Trophoblast cell (in vitro differentiated cells and primary cell): ENCODE results near the gene SRP68.

Source experiments
- DNase-seq, 2 donors: peaks; one replicate each; pipeline ENCODE4 v3.0.0-alpha.2; 2016
- H2AFZ ChIP-seq: 2 replicates; pipeline ENCODE4 v1.6.1; 2013; ENCODE audit warnings: low read length, moderate library complexity, mild to moderate bottlenecking; ENCODE audit not compliant: insufficient read depth, poor library complexity
- H2AK5ac ChIP-seq: 2 replicates; pipeline ENCODE4 v1.6.1; 2013; ENCODE audit warnings: mild to moderate bottlenecking, low read length
- H2BK120ac ChIP-seq: 2 replicates; pipeline ENCODE4 v1.6.1; 2013; ENCODE audit warnings: low read length, mild to moderate bottlenecking, moderate library complexity; ENCODE audit not compliant: insufficient read depth, poor library complexity
- H2BK12ac ChIP-seq: 2 replicates; pipeline ENCODE4 v1.6.1; 2013; ENCODE audit warnings: mild to moderate bottlenecking, low read length, moderate library complexity
- H2BK5ac ChIP-seq: 2 replicates; pipeline ENCODE4 v1.6.1; 2013; ENCODE audit warnings: low read length, low read depth, moderate library complexity, mild to moderate bottlenecking; ENCODE audit not compliant: poor library complexity
- H3K14ac ChIP-seq: 2 replicates; pipeline ENCODE4 v1.6.1; 2013; ENCODE audit warnings: mild to moderate bottlenecking, low read length
- H3K18ac ChIP-seq: 2 replicates; pipeline ENCODE4 v1.6.1; 2013; ENCODE audit warnings: mild to moderate bottlenecking, low read length
- H3K23ac ChIP-seq: 2 replicates; pipeline ENCODE4 v1.6.1; 2013; ENCODE audit warnings: low read length
- H3K27ac ChIP-seq: 2 replicates; pipeline ENCODE4 v1.5.1; 2013; ENCODE audit warnings: low read depth, mild to moderate bottlenecking, inconsistent platforms, low read length, moderate library complexity
- H3K27me3 ChIP-seq: 2 replicates; pipeline ENCODE4 v1.6.1; 2013; ENCODE audit warnings: inconsistent platforms, mild to moderate bottlenecking, low read length, moderate library complexity; ENCODE audit not compliant: insufficient read depth
- H3K36me3 ChIP-seq, 2 experiments: 1 replicate in 1 of 2; 2 replicates in 1 of 2; pipeline ENCODE4 v1.6.1; 2013; ENCODE audit warnings: low read length in 2 of 2, mild to moderate bottlenecking in 2 of 2, moderate library complexity in 1 of 2; ENCODE audit not compliant: insufficient read depth in 2 of 2, control insufficient read depth in 1 of 2
- H3K4ac ChIP-seq: 2 replicates; pipeline ENCODE4 v1.6.1; 2013; ENCODE audit warnings: low read depth, mild to moderate bottlenecking, low read length, moderate library complexity
- H3K4me1 ChIP-seq, 2 experiments: 1 replicate in 1 of 2; 2 replicates in 1 of 2; pipeline ENCODE4 v1.6.1; 2013; ENCODE audit warnings: low read length in 2 of 2, mild to moderate bottlenecking in 2 of 2, moderate library complexity in 1 of 2; ENCODE audit not compliant: insufficient read depth in 2 of 2, control insufficient read depth in 1 of 2
- H3K4me2 ChIP-seq: 2 replicates; pipeline ENCODE4 v1.6.1; 2013; ENCODE audit warnings: inconsistent platforms, mild to moderate bottlenecking, low read length, moderate library complexity
- H3K4me3 ChIP-seq: 2 replicates; pipeline ENCODE4 v1.5.1; 2013; ENCODE audit warnings: mild to moderate bottlenecking, low read depth, low read length, inconsistent platforms
- H3K79me1 ChIP-seq: one replicate; pipeline ENCODE4 v1.6.1; 2013; ENCODE audit warnings: low read length
- H3K79me2 ChIP-seq: 2 replicates; pipeline ENCODE4 v1.6.1; 2013; ENCODE audit warnings: low read length, mild to moderate bottlenecking; ENCODE audit not compliant: control insufficient read depth, insufficient read depth, poor library complexity
- H3K9ac ChIP-seq: 2 replicates; pipeline ENCODE4 v1.6.1; 2013; ENCODE audit warnings: mild to moderate bottlenecking, low read length
- H3K9me3 ChIP-seq: 2 replicates; pipeline ENCODE4 v1.6.1; 2013; ENCODE audit warnings: low read depth, mild to moderate bottlenecking, control low read depth, inconsistent platforms, low read length; ENCODE audit not compliant: insufficient read depth
- H4K12ac ChIP-seq: 2 replicates; pipeline ENCODE4 v1.6.1; 2013; ENCODE audit warnings: low read depth, mild to moderate bottlenecking, low read length, moderate library complexity
- H4K8ac ChIP-seq: 2 replicates; pipeline ENCODE4 v1.6.1; 2013; ENCODE audit warnings: low read depth, mild to moderate bottlenecking, low read length, moderate library complexity
- H4K91ac ChIP-seq: one replicate; pipeline ENCODE4 v1.6.1; 2013; ENCODE audit warnings: low read depth, mild to moderate bottlenecking, low read length, moderate library complexity
- WGBS: extraction: QIAGEN DNeasy Blood & Tissue Kit; methylation state at CpG from one replicate; pipeline ENCODE4 v1.1.7; 2013; ENCODE audit warnings: missing lambda C conversion rate; ENCODE audit not compliant: insufficient read length, insufficient coverage; ENCODE audit errors: extremely low coverage; 5-methylcytosine and 5-hydroxymethylcytosine counted together

SRP68 gene

DNA sequence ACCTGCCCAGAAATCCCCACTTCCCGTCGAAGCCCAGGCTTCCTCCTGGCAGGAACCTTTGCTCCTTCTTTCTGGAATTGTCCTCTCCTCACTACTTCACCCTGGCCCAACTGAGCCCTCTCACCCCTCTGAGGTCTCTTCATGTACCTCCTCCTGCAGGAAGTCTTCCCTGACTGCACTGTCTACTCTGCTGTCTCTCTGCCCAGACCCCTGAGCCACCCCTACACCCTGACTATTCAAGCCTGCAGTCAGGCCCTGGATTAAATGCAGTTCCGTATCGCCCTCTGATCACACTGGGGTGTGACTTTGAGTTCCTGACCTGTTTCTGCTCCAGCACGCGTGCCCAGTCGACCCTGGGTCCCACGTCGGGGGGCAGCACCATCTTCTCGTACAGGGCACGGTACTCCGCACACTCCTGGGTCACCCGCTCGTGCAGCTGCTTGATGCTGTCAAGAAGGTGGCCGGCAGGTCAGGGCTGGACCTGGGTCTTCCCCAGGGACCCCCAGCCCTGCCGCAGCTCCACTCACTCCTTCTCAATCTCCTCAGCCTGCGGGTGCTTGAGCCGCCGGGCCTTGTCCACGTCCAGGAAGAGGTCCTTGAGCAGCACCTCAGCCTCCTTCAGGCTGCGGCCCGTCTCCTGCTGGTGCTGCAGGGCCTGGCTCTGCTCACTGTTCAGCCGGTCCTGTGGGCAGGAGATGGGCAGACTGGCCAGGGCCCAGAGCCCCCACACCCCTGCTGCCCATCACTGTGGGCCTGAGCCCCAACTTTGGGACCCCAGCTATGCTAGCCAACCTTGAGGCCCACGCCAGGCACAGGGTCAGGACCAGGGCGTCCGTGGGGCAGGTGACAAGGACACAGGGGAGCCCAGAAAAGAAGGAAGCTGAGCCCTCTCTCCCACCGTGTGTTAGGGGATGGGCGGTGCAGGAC, 49.1 kb downstream of the SRP68 start:
- no peak overlapping the region for H3K4me2 ChIP-seq
- H3K9ac ChIP-seq = no peak overlapping the region
- H3K36me3 ChIP-seq = no peaks in the 10 kb centered on the region
- WGBS = no CpG with 5 or more reads among the region's 28 CpGs
- H2AK5ac ChIP-seq = no peak overlapping the region
- H3K14ac ChIP-seq = no peak overlapping the region
- no peak overlapping the region for H2BK5ac ChIP-seq
- H3K4ac ChIP-seq = no peak overlapping the region
- no peak overlapping the region for H2BK12ac ChIP-seq
- H2BK120ac ChIP-seq = no peak overlapping the region
- no peak overlapping the region for H3K4me3 ChIP-seq
- H3K18ac ChIP-seq = no peak overlapping the region
- no peak overlapping the region for H2AFZ ChIP-seq
- no peak overlapping the region for H4K91ac ChIP-seq
- H3K79me2 ChIP-seq = no peaks in the 10 kb centered on the region
- peaks cover 0 to 2% of the 10 kb centered on the region in 2 experiments for H3K4me1 ChIP-seq
- peaks cover 3% of the 10 kb centered on the region for H3K9me3 ChIP-seq
- no peak overlapping the region for H4K12ac ChIP-seq
- H3K27ac ChIP-seq = no peak overlapping the region
- H3K79me1 ChIP-seq = no peaks in the 10 kb centered on the region
- no peaks in the 10 kb centered on the region for H3K27me3 ChIP-seq
- no peak overlapping the region for H3K23ac ChIP-seq
- H4K8ac ChIP-seq = no peak overlapping the region
- no peak for DNase-seq

DNA sequence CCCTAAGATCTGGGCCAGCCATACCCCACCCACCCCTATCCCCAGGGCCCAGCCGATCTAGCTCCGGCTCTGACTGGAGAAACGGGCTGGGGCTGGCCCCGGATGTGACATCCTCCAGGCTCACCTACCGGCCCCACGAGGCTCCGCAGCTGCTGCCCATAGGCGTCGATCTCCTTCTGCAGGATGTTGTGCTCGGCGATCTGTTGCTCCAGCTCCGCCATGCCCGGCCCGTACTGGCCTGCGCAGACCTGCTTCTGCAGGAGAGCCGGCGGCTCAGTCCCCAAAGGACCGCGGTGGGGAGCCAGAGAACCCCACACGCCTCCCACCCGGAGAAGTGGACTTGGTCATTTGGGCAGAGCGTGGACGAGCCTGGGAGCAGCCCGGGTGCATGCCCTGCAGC, 50.0 kb downstream of the SRP68 start:
- Histone ChIP-seq H2BK5ac (no peak overlapping the region), H3K23ac (no peak overlapping the region), H4K8ac (no peak overlapping the region), H3K9ac (no peak overlapping the region), H2AFZ (no peak overlapping the region), H3K14ac (no peak overlapping the region), H3K79me2 (no peaks in the 10 kb centered on the region), H3K27ac (no peak overlapping the region), H2BK12ac (no peak overlapping the region), H3K36me3 (no peaks in the 10 kb centered on the region), H4K12ac (no peak overlapping the region), H3K4me1 (peaks cover 0 to under 1% of the 10 kb centered on the region in 2 experiments), H3K4me2 (no peak overlapping the region), H4K91ac (no peak overlapping the region), H3K27me3 (no peaks in the 10 kb centered on the region), H3K4ac (no peak overlapping the region), H2BK120ac (no peak overlapping the region), H3K9me3 (peaks cover 2% of the 10 kb centered on the region), H3K18ac (no peak overlapping the region), H3K4me3 (no peak overlapping the region), H2AK5ac (no peak overlapping the region), H3K79me1 (no peaks in the 10 kb centered on the region)
- no CpG with 5 or more reads among the region's 24 CpGs for WGBS
- DNase-seq = no peak

DNA sequence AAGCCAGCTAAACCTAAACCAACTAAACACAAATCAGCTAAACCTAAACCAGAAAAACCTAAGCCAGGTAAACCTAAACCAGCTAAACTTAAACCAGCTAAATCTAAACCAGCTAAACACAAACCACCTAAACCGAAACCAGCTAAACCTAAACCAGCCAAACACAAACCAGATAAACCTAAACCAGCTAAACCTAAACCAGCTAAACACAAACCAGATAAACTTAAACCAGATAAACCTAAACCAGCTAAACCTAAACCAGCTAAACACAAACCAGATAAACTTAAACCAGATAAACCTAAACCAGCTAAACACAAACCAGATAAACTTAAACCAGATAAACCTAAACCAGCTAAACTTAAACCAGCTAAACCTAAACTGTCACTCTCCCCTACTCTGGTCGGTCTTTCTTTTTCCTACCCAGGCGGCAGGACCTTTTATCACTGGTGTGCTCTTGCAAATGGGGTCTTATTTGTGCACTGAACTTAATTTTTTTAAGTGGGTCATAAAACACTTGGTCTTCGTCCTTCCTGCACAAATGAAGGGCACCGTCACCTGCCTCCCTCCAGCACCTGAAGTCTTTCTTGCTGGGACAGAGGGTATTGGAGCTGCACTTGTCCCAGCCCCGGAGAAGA, 52.4 kb downstream of the SRP68 start:
- Histone ChIP-seq H3K79me2 (no peaks in the 10 kb centered on the region), H3K27ac (no peak overlapping the region), H3K4me2 (no peak overlapping the region), H2BK12ac (no peak overlapping the region), H2BK120ac (no peak overlapping the region), H3K9ac (no peak overlapping the region), H3K4me3 (no peak overlapping the region), H3K4me1 (no peaks in the 10 kb centered on the region), H3K9me3 (peaks cover 1% of the 10 kb centered on the region), H2AFZ (no peak overlapping the region), H4K91ac (no peak overlapping the region), H3K36me3 (no peaks in the 10 kb centered on the region), H2AK5ac (no peak overlapping the region), H3K79me1 (no peaks in the 10 kb centered on the region), H4K12ac (no peak overlapping the region), H3K27me3 (no peaks in the 10 kb centered on the region), H3K4ac (no peak overlapping the region), H3K14ac (no peak overlapping the region), H4K8ac (no peak overlapping the region), H3K23ac (peak overlapping the region; percentile 58), H3K18ac (no peak overlapping the region), H2BK5ac (no peak overlapping the region)
- WGBS = no CpG with 5 or more reads among the region's 6 CpGs
- no peak for DNase-seq

DNA sequence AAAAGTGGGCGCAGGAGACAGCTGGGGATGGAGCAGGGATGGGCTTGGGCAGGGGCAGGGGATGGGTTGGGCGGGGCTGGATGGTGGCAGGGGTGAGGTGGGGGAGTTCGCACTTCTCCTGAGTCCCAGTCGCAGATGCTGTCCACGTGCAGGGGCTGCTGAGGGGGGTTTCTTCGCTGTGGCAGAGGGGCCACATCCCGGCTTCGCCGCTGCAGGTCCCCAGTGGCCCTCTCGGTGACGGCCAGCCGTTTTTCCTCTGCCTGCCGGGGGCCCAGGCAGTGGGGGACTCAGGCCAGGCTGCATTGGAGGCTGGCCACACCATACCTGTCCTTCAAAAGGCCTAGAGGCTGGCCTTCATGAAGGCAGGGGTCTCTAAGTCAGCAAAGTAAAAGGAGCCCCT, 53.5 kb downstream of the SRP68 start:
- H2AK5ac ChIP-seq = no peak overlapping the region
- no peak overlapping the region for H3K4me2 ChIP-seq
- no peaks in the 10 kb centered on the region for H3K79me2 ChIP-seq
- H2BK120ac ChIP-seq = no peak overlapping the region
- no peaks in the 10 kb centered on the region for H3K36me3 ChIP-seq
- no peak overlapping the region for H3K4me3 ChIP-seq
- no peak overlapping the region for H3K18ac ChIP-seq
- no peak overlapping the region for H2AFZ ChIP-seq
- H2BK12ac ChIP-seq = no peak overlapping the region
- H3K27ac ChIP-seq = no peak overlapping the region
- peaks cover 3% of the 10 kb centered on the region in 2 experiments for H3K4me1 ChIP-seq
- H3K14ac ChIP-seq = no peak overlapping the region
- no peak overlapping the region for H3K23ac ChIP-seq
- no peak overlapping the region for H4K8ac ChIP-seq
- H3K9ac ChIP-seq = no peak overlapping the region
- no peak overlapping the region for H2BK5ac ChIP-seq
- peaks cover 1% of the 10 kb centered on the region for H3K9me3 ChIP-seq
- no CpG with 5 or more reads among the region's 13 CpGs for WGBS
- H3K27me3 ChIP-seq = no peaks in the 10 kb centered on the region
- no peak overlapping the region for H4K91ac ChIP-seq
- no peak for DNase-seq
- no peaks in the 10 kb centered on the region for H3K79me1 ChIP-seq
- no peak overlapping the region for H4K12ac ChIP-seq
- H3K4ac ChIP-seq = no peak overlapping the region
